Liver (tissue), 3 donors: ENCODE data around the gene CHST3.

Experiments
- EGR1 ChIP-seq, 2 donors: IDR thresholded peaks; 2 replicates each; pipeline ENCODE4 v1.6.1; 2016 to 2018; ENCODE audit warnings: antibody characterized with exemption in 2 of 2, low read depth in 2 of 2
- FOXA1 ChIP-seq: IDR thresholded peaks from 2 replicates; pipeline ENCODE4 v1.6.1; 2016; ENCODE audit warnings: antibody characterized with exemption
- GABPA ChIP-seq, 2 donors: IDR thresholded peaks in 1 of 2; conservative IDR thresholded peaks in 1 of 2; 2 replicates each; pipeline ENCODE4 v1.6.1; 2016; ENCODE audit warnings: antibody characterized with exemption in 2 of 2, mild to moderate bottlenecking in 1 of 2, moderate library complexity in 1 of 2
- JUND ChIP-seq, 2 donors: IDR thresholded peaks; 2 replicates each; pipeline ENCODE4 v1.6.1; 2016; ENCODE audit warnings: antibody characterized with exemption in 2 of 2
- RAD21 ChIP-seq, 2 donors: IDR thresholded peaks; 2 replicates each; pipeline ENCODE4 v1.6.1; 2016; ENCODE audit warnings: antibody characterized with exemption in 2 of 2, mild to moderate bottlenecking in 2 of 2
- RXRA ChIP-seq, 2 donors: IDR thresholded peaks; 2 replicates each; pipeline ENCODE4 v1.6.1; 2017 to 2018; ENCODE audit warnings: antibody characterized with exemption in 2 of 2, mild to moderate bottlenecking in 1 of 2
- SP1 ChIP-seq: IDR thresholded peaks from 2 replicates; pipeline ENCODE4 v1.6.1; 2018; ENCODE audit warnings: antibody characterized with exemption, mild to moderate bottlenecking
- TAF1 ChIP-seq: conservative IDR thresholded peaks from 2 replicates; pipeline ENCODE4 v1.6.1; 2016; ENCODE audit warnings: antibody characterized with exemption, mild to moderate bottlenecking
- YY1 ChIP-seq: IDR thresholded peaks from 2 replicates; pipeline ENCODE4 v1.6.1; 2016; ENCODE audit warnings: antibody characterized with exemption, mild to moderate bottlenecking
- TF ChIP-seq, protein P1 (sequence below): fragments of 150-350 bp; IDR thresholded peaks from 2 replicates; pipeline ENCODE4 v1.5.1; 2017; ENCODE audit warnings: improper control_type of control experiment, low read depth, low read length; ENCODE audit not compliant: missing input control
- TF ChIP-seq, protein P2 (sequence below): IDR thresholded peaks from 2 replicates; pipeline ENCODE4 v1.6.1; 2016; ENCODE audit warnings: antibody characterized with exemption
- TF ChIP-seq, protein P3 (sequence below): IDR thresholded peaks from 2 replicates; pipeline ENCODE4 v1.6.1; 2016; ENCODE audit warnings: antibody characterized with exemption, mild to moderate bottlenecking
- TF ChIP-seq, protein P4 (sequence below): IDR thresholded peaks from 2 replicates; pipeline ENCODE4 v1.6.1; 2016; ENCODE audit warnings: antibody characterized with exemption
- donor health status: healthy.
- donor health status: healthy.

DNA sequence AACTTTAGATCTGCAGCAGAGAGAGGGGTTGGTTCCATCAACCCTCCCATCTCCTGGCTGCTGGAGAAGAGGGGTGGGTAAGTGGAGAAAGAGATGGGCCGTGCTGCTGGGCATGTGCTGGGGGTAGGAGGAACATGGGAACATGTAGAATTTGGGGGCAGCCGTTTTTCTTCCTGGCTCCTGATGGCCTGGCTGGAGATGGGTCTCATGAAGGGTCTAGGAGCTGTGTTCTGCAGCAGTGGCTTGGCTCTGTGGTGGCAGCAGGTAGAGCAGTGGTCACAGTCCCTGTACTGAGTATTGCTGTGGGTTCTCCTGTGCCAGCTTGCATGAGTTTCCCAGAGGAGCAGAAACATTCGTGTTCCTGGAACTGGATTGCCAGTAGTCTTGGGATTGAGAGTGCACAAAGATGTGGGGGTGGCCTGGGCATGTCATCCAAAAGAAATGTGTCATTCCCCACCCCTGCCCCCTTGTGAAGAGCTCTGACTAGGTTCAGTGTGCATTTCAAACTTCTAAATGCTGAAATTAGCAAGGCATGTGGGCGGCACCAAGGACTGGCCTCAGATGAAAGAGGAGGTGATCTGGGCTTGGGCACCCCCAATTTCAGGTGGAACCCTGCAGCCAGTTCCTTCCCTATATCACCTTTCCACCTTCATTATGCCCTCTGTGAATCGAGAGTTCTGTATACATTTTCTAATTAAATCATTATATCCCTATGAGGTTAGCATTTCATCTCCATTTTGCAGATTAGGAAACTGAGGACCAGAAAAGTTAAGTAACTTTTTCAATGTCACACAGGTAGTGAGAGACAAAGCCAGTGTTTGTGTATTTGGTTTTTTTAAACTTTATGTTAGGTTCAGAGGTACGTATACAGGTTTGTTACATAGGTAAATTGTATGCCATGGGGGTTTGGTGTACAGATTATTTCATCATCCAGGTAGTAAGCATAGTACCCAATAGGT lies 2.1 kb downstream of the CHST3 start:
- TF ChIP-seq, protein P1, sequence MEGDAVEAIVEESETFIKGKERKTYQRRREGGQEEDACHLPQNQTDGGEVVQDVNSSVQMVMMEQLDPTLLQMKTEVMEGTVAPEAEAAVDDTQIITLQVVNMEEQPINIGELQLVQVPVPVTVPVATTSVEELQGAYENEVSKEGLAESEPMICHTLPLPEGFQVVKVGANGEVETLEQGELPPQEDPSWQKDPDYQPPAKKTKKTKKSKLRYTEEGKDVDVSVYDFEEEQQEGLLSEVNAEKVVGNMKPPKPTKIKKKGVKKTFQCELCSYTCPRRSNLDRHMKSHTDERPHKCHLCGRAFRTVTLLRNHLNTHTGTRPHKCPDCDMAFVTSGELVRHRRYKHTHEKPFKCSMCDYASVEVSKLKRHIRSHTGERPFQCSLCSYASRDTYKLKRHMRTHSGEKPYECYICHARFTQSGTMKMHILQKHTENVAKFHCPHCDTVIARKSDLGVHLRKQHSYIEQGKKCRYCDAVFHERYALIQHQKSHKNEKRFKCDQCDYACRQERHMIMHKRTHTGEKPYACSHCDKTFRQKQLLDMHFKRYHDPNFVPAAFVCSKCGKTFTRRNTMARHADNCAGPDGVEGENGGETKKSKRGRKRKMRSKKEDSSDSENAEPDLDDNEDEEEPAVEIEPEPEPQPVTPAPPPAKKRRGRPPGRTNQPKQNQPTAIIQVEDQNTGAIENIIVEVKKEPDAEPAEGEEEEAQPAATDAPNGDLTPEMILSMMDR = no peak
- TF ChIP-seq YY1 (no peak), GABPA (IDR thresholded peaks at IDR 0.05 in 1 of 2, conservative IDR thresholded peaks at IDR 0.05 in 1 of 2) (no peak), EGR1 (IDR thresholded peaks at IDR 0.05; ENCODE audit: low read depth in 2 of 2) (no peak), RXRA (IDR thresholded peaks at IDR 0.05) (no peak), FOXA1 (no peak), SP1 (no peak), JUND (IDR thresholded peaks at IDR 0.05) (no peak), RAD21 (IDR thresholded peaks at IDR 0.05) (no peak), TAF1 (no peak)
- TF ChIP-seq, protein P2, sequence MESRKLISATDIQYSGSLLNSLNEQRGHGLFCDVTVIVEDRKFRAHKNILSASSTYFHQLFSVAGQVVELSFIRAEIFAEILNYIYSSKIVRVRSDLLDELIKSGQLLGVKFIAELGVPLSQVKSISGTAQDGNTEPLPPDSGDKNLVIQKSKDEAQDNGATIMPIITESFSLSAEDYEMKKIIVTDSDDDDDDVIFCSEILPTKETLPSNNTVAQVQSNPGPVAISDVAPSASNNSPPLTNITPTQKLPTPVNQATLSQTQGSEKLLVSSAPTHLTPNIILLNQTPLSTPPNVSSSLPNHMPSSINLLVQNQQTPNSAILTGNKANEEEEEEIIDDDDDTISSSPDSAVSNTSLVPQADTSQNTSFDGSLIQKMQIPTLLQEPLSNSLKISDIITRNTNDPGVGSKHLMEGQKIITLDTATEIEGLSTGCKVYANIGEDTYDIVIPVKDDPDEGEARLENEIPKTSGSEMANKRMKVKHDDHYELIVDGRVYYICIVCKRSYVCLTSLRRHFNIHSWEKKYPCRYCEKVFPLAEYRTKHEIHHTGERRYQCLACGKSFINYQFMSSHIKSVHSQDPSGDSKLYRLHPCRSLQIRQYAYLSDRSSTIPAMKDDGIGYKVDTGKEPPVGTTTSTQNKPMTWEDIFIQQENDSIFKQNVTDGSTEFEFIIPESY = no peak
- TF ChIP-seq, protein P3, sequence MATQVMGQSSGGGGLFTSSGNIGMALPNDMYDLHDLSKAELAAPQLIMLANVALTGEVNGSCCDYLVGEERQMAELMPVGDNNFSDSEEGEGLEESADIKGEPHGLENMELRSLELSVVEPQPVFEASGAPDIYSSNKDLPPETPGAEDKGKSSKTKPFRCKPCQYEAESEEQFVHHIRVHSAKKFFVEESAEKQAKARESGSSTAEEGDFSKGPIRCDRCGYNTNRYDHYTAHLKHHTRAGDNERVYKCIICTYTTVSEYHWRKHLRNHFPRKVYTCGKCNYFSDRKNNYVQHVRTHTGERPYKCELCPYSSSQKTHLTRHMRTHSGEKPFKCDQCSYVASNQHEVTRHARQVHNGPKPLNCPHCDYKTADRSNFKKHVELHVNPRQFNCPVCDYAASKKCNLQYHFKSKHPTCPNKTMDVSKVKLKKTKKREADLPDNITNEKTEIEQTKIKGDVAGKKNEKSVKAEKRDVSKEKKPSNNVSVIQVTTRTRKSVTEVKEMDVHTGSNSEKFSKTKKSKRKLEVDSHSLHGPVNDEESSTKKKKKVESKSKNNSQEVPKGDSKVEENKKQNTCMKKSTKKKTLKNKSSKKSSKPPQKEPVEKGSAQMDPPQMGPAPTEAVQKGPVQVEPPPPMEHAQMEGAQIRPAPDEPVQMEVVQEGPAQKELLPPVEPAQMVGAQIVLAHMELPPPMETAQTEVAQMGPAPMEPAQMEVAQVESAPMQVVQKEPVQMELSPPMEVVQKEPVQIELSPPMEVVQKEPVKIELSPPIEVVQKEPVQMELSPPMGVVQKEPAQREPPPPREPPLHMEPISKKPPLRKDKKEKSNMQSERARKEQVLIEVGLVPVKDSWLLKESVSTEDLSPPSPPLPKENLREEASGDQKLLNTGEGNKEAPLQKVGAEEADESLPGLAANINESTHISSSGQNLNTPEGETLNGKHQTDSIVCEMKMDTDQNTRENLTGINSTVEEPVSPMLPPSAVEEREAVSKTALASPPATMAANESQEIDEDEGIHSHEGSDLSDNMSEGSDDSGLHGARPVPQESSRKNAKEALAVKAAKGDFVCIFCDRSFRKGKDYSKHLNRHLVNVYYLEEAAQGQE = no peak
- TF ChIP-seq, protein P4, sequence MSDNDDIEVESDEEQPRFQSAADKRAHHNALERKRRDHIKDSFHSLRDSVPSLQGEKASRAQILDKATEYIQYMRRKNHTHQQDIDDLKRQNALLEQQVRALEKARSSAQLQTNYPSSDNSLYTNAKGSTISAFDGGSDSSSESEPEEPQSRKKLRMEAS = no peak
